ENCODE data around the gene CWC27.

DNA sequence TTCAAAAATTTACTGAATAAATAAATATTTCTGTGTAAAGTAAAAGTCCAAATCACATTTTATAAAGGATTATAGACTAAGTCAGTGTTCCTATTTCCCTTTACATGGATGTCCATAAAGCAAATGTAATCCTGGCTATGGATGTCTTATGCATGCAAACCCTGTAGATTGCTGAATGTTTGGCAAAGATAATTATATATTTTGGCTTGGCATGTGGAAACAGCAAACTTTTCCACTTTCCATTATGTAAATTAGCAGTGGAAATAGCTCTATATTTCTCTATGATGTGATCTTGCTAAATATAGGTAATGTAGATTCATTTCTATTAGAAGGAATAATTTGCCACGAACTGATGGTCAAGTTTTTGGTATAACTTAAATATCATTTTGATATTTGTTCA is 66.5 kb downstream of the CWC27 start:
- no peak for TF ChIP-seq CTCF (IDR thresholded peaks at IDR 0.05)
- no peak for TF ChIP-seq POLR2A (IDR thresholded peaks at IDR 0.05)

Data from testis (tissue), 2 donors.